Measurements from ENCODE around the gene ARHGAP44.

GRCh38 chr17:12853921-12854320 is 64.6 kb downstream of the ARHGAP44 start:
- TF ChIP-seq CTCF (IDR thresholded peaks at IDR 0.05; ENCODE audit: poor library complexity, severe bottlenecking) (no peak), EP300 (conservative IDR thresholded peaks at IDR 0.05; ENCODE audit: poor library complexity, severe bottlenecking) (no peak), POLR2AphosphoS5 (IDR thresholded peaks at IDR 0.05) (no peak), MXI1 (conservative IDR thresholded peaks at IDR 0.05; ENCODE audit: poor library complexity, severe bottlenecking) (no peak), REST (IDR thresholded peaks at IDR 0.05; ENCODE audit: borderline replicate concordance) (no peak), EZH2 (IDR thresholded peaks at IDR 0.05; ENCODE audit: borderline replicate concordance, insufficient read depth, low read length, poor library complexity, severe bottlenecking) (no peak), SMC3 (conservative IDR thresholded peaks at IDR 0.05; ENCODE audit: poor library complexity) (no peak), RAD21 (conservative IDR thresholded peaks at IDR 0.05) (no peak), TAF1 (IDR thresholded peaks at IDR 0.05; ENCODE audit: low read depth) (no peak)
